HG02852 (cell line): Measurements from ENCODE around the gene LSM14B.

ENCODE experiments used
- ATAC-seq: cut with Tn5 transposase; IDR thresholded peaks from one replicate; pipeline ENCODE4 v1.9.1; 2021; ENCODE audit warnings: mild to moderate bottlenecking, moderate library complexity; ENCODE audit not compliant: unreplicated experiment

The LSM14B gene

DNA sequence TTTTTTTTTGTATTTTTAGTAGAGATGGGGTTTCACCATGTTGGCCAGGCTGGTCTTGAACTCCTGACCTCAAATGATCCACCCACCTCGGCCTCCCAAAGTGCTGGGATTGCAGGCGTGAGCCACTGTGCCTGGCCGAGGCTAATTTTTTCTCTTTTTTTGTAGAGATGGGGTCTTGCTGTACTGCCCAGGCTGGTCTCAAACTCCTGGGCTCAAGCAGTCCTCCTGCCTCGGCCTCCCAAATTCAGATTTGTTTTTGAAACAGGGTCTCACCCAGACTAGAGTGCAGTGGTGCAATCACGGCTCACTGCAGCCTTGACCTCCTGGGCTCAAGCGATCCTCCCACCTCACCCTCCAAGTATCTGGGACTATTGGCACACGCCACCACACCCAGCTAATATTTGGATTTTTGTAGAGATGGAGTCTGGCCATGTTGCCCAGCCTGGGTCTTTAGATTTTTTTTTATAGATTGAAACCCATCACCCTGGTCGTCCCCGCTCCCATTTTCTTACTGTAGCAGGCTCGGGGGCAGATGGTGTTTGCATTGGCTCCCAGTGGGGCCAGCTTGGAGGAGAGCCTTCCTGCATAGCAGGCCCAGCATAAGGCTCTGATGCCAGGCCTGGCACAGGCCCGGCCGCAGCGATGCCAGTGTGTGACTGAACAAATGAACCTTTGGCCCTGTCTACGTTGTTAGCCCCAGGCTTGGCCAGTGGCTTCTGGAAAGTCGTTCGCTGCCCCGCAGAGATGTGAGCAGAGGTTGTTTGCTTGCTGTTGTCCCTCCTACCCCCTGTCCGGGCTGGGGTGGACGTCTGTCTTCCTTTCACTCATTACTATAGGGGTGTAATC, 56.3 kb downstream of the LSM14B start:
- ATAC-seq = no peak

DNA sequence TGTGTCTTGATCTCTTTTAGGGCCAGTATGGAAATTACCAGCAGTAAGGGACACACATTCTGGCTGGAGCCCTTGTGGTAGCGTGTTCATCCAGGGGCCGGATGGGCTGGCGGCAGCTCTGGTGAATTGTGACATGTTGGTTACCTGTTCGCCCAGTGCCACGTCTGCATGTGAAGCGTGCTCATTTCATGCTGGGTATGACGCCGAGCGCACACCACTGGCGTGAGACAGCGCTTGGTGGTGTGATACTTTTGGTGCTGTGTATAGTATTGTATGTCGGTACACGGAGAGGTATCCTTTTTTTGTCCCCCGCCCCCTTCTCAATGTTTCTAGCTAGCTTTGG, 56.9 kb downstream of the LSM14B start:
- no peak for ATAC-seq

DNA sequence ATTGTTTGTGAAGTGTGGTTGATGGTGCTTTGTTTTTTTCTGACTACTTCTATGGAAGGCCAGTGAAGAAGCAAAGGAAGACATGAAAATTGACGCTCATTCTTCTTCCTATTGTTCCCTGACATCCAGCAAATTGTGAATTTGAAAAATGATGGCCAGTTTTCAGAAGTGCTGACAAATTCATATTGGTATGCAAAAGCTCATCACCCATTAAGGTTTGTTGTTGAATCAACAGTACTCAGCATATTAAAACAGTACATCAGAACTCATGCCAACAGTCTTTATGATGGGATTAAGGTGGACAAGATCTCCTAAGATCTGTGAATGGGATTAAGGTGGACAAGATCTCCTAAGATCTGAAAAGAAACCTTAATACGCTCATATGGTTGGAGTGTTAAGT, 59.5 kb downstream of the LSM14B start:
- ATAC-seq = no peak

DNA sequence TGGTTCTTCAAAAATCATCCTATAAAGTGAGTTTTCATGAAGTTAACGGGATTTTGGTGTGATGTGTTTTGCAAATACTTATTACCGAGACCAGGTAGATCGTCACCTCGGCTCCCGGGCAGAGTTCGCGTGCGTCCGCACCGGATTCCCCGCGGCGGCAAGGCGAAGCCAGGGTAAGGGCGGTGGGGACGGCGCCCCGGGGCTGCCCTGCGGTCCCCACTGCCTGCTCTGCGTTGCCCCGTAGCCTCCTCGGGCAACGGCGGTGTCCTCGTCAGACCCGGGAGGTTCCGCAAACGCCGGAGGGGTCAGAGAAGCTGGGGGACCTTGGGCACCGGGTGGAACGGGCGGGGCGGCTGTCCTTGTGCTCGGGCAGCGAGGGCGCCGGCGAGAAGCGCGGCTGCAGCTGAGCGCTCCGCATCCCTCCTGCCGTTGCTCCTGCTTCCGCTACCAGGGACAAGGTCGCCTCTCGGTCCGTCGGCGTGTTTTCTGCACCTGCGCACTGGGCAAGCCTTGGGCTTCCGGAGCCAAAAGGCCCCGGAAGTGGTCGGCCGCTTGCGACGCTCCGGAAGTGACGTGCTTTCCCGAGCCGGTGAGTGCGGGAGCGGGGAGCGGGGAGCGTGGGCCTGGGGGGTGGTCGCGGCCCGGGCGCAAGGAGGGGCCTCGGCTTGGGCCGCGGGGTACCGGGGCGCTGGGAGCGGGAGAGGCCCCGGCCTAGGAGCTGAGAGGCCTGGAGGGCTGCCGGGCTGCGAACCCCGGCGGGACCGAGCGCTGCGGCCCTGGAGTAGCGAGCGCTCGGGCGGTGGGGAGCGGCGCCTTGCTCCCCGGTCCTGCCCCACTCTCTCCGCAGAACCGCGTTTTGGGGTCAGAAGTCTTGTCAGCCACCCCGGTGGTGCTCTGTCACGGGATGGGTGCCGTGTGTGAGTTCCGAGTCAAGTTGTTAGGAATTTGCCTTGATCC, 60.5 kb downstream of the LSM14B start, which contains the start of gene MTG2:
Gene MTG2, plus strand, starts transcription at position 560 of the 957 bp plus-strand sequence. CDS start 10,393 bp downstream, outside the sequence.
- ATAC-seq = peak; percentile 92

DNA sequence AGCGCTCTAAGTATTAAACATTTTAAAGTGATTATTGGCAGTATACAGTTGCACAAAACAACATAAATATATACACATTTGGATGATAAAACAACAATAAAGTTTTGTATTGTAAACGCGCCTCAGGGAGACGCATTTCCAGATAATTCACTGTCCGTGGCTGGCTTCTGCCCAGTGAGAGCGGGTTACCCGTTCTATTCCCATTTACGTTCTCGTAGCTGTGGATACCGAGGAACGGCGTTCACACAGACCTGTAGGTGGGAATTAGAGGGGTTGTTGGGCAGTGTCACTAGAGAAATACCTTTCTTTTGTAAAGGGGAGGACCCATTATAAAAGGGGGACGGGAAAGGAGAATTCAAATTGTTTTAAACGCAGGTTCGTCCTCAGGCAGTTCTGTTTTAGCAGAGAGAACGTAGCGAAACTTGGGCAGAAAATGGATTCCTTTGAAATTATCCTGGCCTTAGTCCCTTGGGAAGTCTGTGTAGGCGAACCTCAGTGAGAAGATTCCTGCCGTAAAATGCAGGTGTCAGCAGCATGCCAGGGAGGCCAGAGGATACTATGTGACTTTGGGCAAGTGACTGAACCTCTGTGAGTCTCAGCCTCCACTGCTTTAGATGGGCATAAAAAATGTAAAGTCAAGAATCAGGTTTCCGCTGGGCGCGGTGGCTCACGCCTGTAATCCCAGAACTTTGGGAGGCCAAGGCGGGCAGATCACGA, 61.3 kb downstream of the LSM14B start:
- ATAC-seq = no peak
